ENCODE measurements around the gene TIMM13. TPM values are rescaled to one million over a fixed set of nuclear protein-coding genes. Genes with fewer than 3 reads are reported as not detected.

The TIMM13 gene
- polyA plus RNA-seq, 3 donors, result 17.3 to 89.3 (median 72.4) TPM

DNA sequence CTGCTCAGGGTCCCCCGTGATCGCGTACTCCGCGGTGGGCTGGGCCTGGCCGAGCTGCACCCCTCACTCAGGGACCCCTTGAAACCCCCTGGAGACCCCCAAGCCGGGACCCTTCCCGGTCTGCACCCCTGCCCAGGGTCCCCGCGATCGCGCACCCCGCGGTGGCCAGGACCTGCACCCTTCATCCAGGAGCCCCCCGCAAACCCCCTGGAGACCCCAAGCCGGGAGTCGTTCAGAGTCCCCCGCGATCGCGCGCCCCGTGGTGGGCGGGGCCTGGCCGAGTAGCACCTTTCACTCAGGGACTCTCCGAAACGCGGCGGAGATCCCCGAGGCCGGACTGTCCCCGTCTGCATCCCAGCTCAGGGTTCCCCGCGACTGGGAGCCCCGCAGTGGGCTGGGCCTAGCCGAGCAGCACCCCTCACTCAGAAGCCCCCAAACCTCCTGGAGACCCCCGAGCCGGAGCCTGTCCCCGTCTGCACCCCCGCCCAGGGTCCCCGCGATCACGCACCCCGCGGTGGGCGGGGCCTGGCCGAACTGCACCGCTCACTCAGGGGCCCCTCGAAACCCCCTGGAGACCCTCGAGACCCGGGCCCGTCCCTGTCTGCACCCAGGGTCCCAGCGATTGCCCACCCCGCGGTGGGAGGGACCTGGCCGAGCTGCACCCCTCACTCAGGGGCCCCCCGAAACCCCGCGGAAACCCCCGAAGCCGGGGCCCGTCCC lies 28.6 kb upstream of the TIMM13 start:
- H3K27me3 ChIP-seq (ENCODE audit: control insufficient read depth in 2 of 2, insufficient read depth in 2 of 2, low read length in 2 of 2), result no peaks in the 10 kb centered on the region
- Mint-ChIP-seq H3K4me3 (peak overlapping the region; percentile 88 to 89), H3K36me3 (peaks cover 0 to 12% of the 10 kb centered on the region in 2 donors), H3K4me1 (peaks cover 26% of the 10 kb centered on the region), H3K27ac (peak overlapping the region in 6 of 7 donors; percentile 64 to 90 (median 84)), H3K27me3 (ENCODE audit: low read depth in 3 of 3) (peaks cover 0 to 2% (median 0%) of the 10 kb centered on the region in 3 donors), H3K9me3 (peaks cover 0 to 1% (median 0%) of the 10 kb centered on the region in 7 donors)
- peak overlapping the region; percentile 90 for H3K9ac ChIP-seq (ENCODE audit: insufficient read depth, low read length, poor library complexity, severe bottlenecking)
- peaks cover 57% of the 10 kb centered on the region for H3K79me2 ChIP-seq (ENCODE audit: insufficient read depth, low read length)
- intact Hi-C loops (cut with micrococcal nuclease), result loop anchor here in 1 of 2 donors (2.0 kb wide), 1 partner anchor 29 kb away; the partner anchor contains the start of gene TIMM13
- WGBS (ENCODE audit: insufficient coverage), result 1% methylated on average over 62 of the region's 62 CpGs
- peak overlapping the region; percentile 94 for H2AFZ ChIP-seq (ENCODE audit: insufficient read depth, low read depth, low read length, poor library complexity, severe bottlenecking)
- H4K20me1 ChIP-seq (ENCODE audit: insufficient read depth, low read length), result no peaks in the 10 kb centered on the region
- peak in 1 of 3 donors; percentile 69 for DNase-seq
- peak overlapping the region; percentile 99 for H3K4me2 ChIP-seq (replicated peaks; ENCODE audit: extremely low read depth, low read length, poor library complexity, severe bottlenecking)
- peaks cover 20 to 23% of the 10 kb centered on the region in 2 donors for H3K4me1 ChIP-seq (ENCODE audit: control insufficient read depth in 1 of 2, insufficient read depth in 2 of 2, low read length in 2 of 2)
- H3K9me3 ChIP-seq (replicated peaks in 1 of 2; ENCODE audit: control insufficient read depth in 1 of 2, insufficient read depth in 1 of 2, low read length in 2 of 2), result no peaks in the 10 kb centered on the region
- peak overlapping the region in 1 of 2 donors; percentile 78 for H3K27ac ChIP-seq (ENCODE audit: low read depth in 1 of 2, low read length in 2 of 2)
- TF ChIP-seq, protein P1, sequence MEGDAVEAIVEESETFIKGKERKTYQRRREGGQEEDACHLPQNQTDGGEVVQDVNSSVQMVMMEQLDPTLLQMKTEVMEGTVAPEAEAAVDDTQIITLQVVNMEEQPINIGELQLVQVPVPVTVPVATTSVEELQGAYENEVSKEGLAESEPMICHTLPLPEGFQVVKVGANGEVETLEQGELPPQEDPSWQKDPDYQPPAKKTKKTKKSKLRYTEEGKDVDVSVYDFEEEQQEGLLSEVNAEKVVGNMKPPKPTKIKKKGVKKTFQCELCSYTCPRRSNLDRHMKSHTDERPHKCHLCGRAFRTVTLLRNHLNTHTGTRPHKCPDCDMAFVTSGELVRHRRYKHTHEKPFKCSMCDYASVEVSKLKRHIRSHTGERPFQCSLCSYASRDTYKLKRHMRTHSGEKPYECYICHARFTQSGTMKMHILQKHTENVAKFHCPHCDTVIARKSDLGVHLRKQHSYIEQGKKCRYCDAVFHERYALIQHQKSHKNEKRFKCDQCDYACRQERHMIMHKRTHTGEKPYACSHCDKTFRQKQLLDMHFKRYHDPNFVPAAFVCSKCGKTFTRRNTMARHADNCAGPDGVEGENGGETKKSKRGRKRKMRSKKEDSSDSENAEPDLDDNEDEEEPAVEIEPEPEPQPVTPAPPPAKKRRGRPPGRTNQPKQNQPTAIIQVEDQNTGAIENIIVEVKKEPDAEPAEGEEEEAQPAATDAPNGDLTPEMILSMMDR (IDR thresholded peaks at IDR 0.05), result no peak
- no peaks in the 10 kb centered on the region for H3K36me3 ChIP-seq (replicated peaks in 1 of 2; ENCODE audit: control insufficient read depth in 1 of 2, insufficient read depth in 2 of 2, low read length in 2 of 2)
- peak overlapping the region; percentile 65 to 91 (median 87) for H3K4me3 ChIP-seq (replicated peaks in 1 of 3; ENCODE audit: low read depth in 2 of 3, low read length in 3 of 3)

DNA sequence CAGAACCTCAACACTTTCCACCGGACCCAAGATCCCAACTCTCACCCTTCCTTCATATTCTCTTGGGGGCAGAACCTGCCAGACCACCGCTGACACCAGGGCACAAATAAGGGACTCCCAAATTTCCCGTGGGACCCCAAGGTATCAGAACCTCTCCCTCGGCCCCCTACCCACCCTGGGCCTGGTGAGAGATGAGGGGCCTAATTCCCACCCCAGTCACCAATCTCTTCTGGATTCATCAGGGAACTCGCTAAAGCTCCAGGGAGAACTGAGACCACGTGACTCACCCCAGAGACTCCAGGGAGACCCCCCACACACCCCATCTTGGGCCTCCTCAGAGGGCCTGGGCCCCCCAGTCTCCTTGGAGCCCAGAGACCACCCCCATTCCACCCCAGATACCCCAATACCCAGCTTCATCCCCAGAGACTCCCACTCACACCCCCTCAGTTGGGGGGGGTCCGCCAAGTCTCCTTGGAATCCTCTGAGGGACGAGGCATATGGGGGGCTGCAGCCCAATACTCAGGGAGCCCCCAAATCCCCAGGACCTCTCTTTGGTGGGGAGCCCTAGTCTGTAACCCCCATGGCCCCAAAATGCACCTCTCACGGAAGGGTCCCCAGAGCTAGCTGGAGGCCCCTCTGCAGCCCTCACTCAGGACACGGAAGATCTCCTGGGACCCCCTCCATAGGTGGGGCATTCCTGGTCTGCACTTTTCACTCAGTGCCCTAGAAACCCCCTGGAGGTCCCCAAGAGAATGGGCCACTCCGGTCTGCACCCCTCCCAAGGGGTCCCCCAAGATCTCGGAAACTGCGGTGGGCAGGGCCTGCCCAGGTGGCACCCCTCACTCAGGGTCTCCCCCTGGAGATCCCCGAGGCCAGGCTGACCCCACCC lies 27.8 kb upstream of the TIMM13 start:
- peaks cover 20 to 21% of the 10 kb centered on the region in 2 donors for H3K4me1 ChIP-seq (ENCODE audit: control insufficient read depth in 1 of 2, insufficient read depth in 2 of 2, low read length in 2 of 2)
- H3K27ac Mint-ChIP-seq, result peak overlapping the region in 5 of 7 donors; percentile 20 to 89 (median 57)
- peak overlapping the region in 1 of 2 donors; percentile 78 for H3K27ac ChIP-seq (ENCODE audit: low read depth in 1 of 2, low read length in 2 of 2)
- peak overlapping the region; percentile 65 to 91 (median 87) for H3K4me3 ChIP-seq (replicated peaks in 1 of 3; ENCODE audit: low read depth in 2 of 3, low read length in 3 of 3)
- H4K20me1 ChIP-seq (ENCODE audit: insufficient read depth, low read length), result no peaks in the 10 kb centered on the region
- intact Hi-C loops (cut with micrococcal nuclease), result no loop called here
- 59% methylated on average over 9 of the region's 14 CpGs for WGBS (ENCODE audit: insufficient coverage)
- H3K36me3 ChIP-seq (replicated peaks in 1 of 2; ENCODE audit: control insufficient read depth in 1 of 2, insufficient read depth in 2 of 2, low read length in 2 of 2), result no peaks in the 10 kb centered on the region
- H3K4me1 Mint-ChIP-seq, result peaks cover 24% of the 10 kb centered on the region
- no peak for DNase-seq
- no peaks in the 10 kb centered on the region for H3K27me3 ChIP-seq (ENCODE audit: control insufficient read depth in 2 of 2, insufficient read depth in 2 of 2, low read length in 2 of 2)
- peaks cover under 1 to 19% of the 10 kb centered on the region in 2 donors for H3K36me3 Mint-ChIP-seq
- peak overlapping the region; percentile 94 for H2AFZ ChIP-seq (ENCODE audit: insufficient read depth, low read depth, low read length, poor library complexity, severe bottlenecking)
- H3K27me3 Mint-ChIP-seq (ENCODE audit: low read depth in 3 of 3), result peaks cover 0 to 2% (median 0%) of the 10 kb centered on the region in 3 donors
- H3K4me2 ChIP-seq (replicated peaks; ENCODE audit: extremely low read depth, low read length, poor library complexity, severe bottlenecking), result peak overlapping the region; percentile 99
- H3K79me2 ChIP-seq (ENCODE audit: insufficient read depth, low read length), result peaks cover 65% of the 10 kb centered on the region
- peak overlapping the region; percentile 90 for H3K9ac ChIP-seq (ENCODE audit: insufficient read depth, low read length, poor library complexity, severe bottlenecking)
- TF ChIP-seq, protein P1 (IDR thresholded peaks at IDR 0.05), result no peak
- no peaks in the 10 kb centered on the region for H3K9me3 ChIP-seq (replicated peaks in 1 of 2; ENCODE audit: control insufficient read depth in 1 of 2, insufficient read depth in 1 of 2, low read length in 2 of 2)
- H3K9me3 Mint-ChIP-seq, result no peaks in the 10 kb centered on the region
- H3K4me3 Mint-ChIP-seq, result peak overlapping the region; percentile 88 to 89

Data from CD14-positive monocyte (primary cell).